ENCODE results near the gene GFRA1.

- TF ChIP-seq, protein P1, sequence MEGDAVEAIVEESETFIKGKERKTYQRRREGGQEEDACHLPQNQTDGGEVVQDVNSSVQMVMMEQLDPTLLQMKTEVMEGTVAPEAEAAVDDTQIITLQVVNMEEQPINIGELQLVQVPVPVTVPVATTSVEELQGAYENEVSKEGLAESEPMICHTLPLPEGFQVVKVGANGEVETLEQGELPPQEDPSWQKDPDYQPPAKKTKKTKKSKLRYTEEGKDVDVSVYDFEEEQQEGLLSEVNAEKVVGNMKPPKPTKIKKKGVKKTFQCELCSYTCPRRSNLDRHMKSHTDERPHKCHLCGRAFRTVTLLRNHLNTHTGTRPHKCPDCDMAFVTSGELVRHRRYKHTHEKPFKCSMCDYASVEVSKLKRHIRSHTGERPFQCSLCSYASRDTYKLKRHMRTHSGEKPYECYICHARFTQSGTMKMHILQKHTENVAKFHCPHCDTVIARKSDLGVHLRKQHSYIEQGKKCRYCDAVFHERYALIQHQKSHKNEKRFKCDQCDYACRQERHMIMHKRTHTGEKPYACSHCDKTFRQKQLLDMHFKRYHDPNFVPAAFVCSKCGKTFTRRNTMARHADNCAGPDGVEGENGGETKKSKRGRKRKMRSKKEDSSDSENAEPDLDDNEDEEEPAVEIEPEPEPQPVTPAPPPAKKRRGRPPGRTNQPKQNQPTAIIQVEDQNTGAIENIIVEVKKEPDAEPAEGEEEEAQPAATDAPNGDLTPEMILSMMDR (IDR thresholded peaks at IDR 0.05) = no peak
- TF ChIP-seq POLR2A (IDR thresholded peaks at IDR 0.05) (no peak), EP300 (IDR thresholded peaks at IDR 0.05) (no peak)
Observed at GRCh38 chr10:116027355-116027754, 245.7 kb downstream of the GFRA1 start.
